Tibial nerve (tissue), 4 donors: ENCODE measurements around the gene CADPS. TPM values are rescaled to one million over a fixed set of nuclear protein-coding genes. Genes with fewer than 3 reads are reported as not detected.

Experiments
- DNase-seq, 2 donors: peaks; one replicate each; pipeline ENCODE4 v3.0.0-alpha.2; 2019; ENCODE audit warnings: low spot score in 2 of 2
- H3K27ac ChIP-seq, 4 donors: fragments of 200-600 bp; sonication (generic) in 3 of 4; one replicate each; pipeline ENCODE4 v1.5.1; 2017 to 2019; ENCODE audit warnings: mild to moderate bottlenecking in 1 of 4
- H3K27me3 ChIP-seq, 2 donors: fragments of 200-600 bp; sonication (generic) in 1 of 2; one replicate each; pipeline versions ENCODE4 v1.5.1 to v1.6.0; 2017 to 2019
- H3K36me3 ChIP-seq, 3 donors: fragments of 200-600 bp; sonication (generic); one replicate each; pipeline ENCODE4 v1.5.1; 2018 to 2019
- H3K4me1 ChIP-seq, 4 donors: fragments of 200-600 bp; sonication (generic) in 3 of 4; one replicate each; pipeline ENCODE4 v1.5.1; 2017 to 2019
- H3K4me3 ChIP-seq, 4 donors: fragments of 200-600 bp; sonication (generic) in 3 of 4; one replicate each; pipeline ENCODE4 v1.5.1; 2017 to 2019; ENCODE audit warnings: mild to moderate bottlenecking in 1 of 4, moderate library complexity in 1 of 4
- H3K9me3 ChIP-seq, 4 donors: fragments of 200-600 bp; sonication (generic) in 3 of 4; one replicate each; pipeline ENCODE4 v1.5.1; 2017 to 2019
- CTCF ChIP-seq, 5 experiments: fragments of 200-600 bp in 3 of 5; fragments of 450-650 bp in 2 of 5; sonication (generic) in 3 of 5; IDR thresholded peaks; one replicate each; pipeline ENCODE4 v1.5.1; 2016 to 2019; ENCODE audit warnings: antibody characterized with exemption in 5 of 5, mild to moderate bottlenecking in 3 of 5, moderate library complexity in 2 of 5
- EP300 ChIP-seq, 2 donors: sonication (generic); formaldehyde crosslinking; IDR thresholded peaks; one replicate each; pipeline ENCODE4 v1.6.1; 2017; ENCODE audit warnings: antibody characterized with exemption in 2 of 2, mild to moderate bottlenecking in 1 of 2
- POLR2A ChIP-seq, 2 donors: fragments of 450-650 bp; IDR thresholded peaks; one replicate each; pipeline ENCODE4 v1.6.1; 2017; ENCODE audit warnings: antibody characterized with exemption in 2 of 2, mild to moderate bottlenecking in 2 of 2, moderate library complexity in 2 of 2
- WGBS, 2 donors: methylation state at CpG; one replicate each; pipeline ENCODE4 v1.1.5; 2018; 5-methylcytosine and 5-hydroxymethylcytosine counted together
- total RNA-seq, 4 donors: library from RNA; depleted of rRNA; stranded (reverse); fragments of >200 nt; gene quantifications; one replicate each; pipeline ENCODE4 v1.1.0, GENCODE V29; 2016

The CADPS gene
- total RNA-seq, 4 donors from 2014 or later: 16.2 to 16.7 TPM; not detected in 2

- Histone ChIP-seq H3K4me3 (no peak overlapping the region), H3K27me3 (no peaks in the 10 kb centered on the region), H3K4me1 (no peaks in the 10 kb centered on the region), H3K27ac (no peak overlapping the region), H3K36me3 (no peaks in the 10 kb centered on the region), H3K9me3 (no peaks in the 10 kb centered on the region)
- no peak for DNase-seq
- TF ChIP-seq POLR2A (IDR thresholded peaks at IDR 0.05) (no peak), CTCF (IDR thresholded peaks at IDR 0.05) (no peak), EP300 (IDR thresholded peaks at IDR 0.05) (no peak)
- WGBS, 2 donors: 77 to 82% methylated on average over 5 of the region's 5 CpGs
These were observed 70.1 kb downstream of the CADPS start for GRCh38 chr3:62805106-62805505.

DNA sequence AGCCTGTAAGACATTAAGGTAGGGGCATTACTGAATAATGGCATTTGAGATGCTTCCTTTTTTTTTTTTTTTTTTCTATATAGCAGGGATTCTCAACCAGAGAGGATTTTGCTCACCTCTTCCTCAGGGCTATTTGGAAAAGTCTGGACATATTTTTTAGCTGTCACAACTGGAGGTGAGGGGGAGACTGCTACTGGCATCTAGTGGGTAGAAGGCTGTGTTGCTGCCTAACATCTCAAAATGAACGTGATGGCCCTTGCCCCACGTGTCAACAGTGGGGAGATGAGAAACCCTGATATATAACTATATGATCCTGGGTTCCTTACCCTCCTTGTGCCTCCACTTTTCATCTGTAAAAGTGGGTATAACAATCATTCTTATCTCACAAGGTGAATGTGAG lies 71.9 kb downstream of the CADPS start:
- DNase-seq: no peak
- 47 to 58% methylated on average over 2 of the region's 2 CpGs for WGBS, 2 donors
- H3K9me3 ChIP-seq: no peaks in the 10 kb centered on the region

GRCh38 chr3:62798000-62798399 lies 77.2 kb downstream of the CADPS start:
- H3K4me3 ChIP-seq: no peak overlapping the region
- H3K9me3 ChIP-seq: no peaks in the 10 kb centered on the region
- no peak for DNase-seq
- H3K27ac ChIP-seq: no peak overlapping the region
- no peaks in the 10 kb centered on the region for H3K36me3 ChIP-seq
- WGBS, 2 donors: 53 to 67% methylated on average over 3 of the region's 3 CpGs
- TF ChIP-seq POLR2A (IDR thresholded peaks at IDR 0.05) (no peak), EP300 (IDR thresholded peaks at IDR 0.05) (no peak), CTCF (IDR thresholded peaks at IDR 0.05) (no peak)
- H3K4me1 ChIP-seq: no peaks in the 10 kb centered on the region
- H3K27me3 ChIP-seq: no peaks in the 10 kb centered on the region

More for the DNA sequence above, 71.9 kb downstream of the CADPS start:
- Histone ChIP-seq H3K27me3 (no peaks in the 10 kb centered on the region), H3K4me3 (no peak overlapping the region), H3K4me1 (no peaks in the 10 kb centered on the region), H3K27ac (no peak overlapping the region), H3K36me3 (no peaks in the 10 kb centered on the region)
- no peak for TF ChIP-seq CTCF (IDR thresholded peaks at IDR 0.05)
- TF ChIP-seq POLR2A (IDR thresholded peaks at IDR 0.05): no peak
- TF ChIP-seq EP300 (IDR thresholded peaks at IDR 0.05): no peak

GRCh38 chr3:62797132-62797531 lies 78.1 kb downstream of the CADPS start:
- Histone ChIP-seq H3K9me3 (no peaks in the 10 kb centered on the region), H3K27me3 (no peaks in the 10 kb centered on the region), H3K4me1 (no peaks in the 10 kb centered on the region), H3K4me3 (no peak overlapping the region), H3K36me3 (no peaks in the 10 kb centered on the region), H3K27ac (no peak overlapping the region)
- DNase-seq: no peak
- TF ChIP-seq CTCF (IDR thresholded peaks at IDR 0.05) (no peak), EP300 (IDR thresholded peaks at IDR 0.05) (no peak), POLR2A (IDR thresholded peaks at IDR 0.05) (no peak)
- 36 to 68% methylated on average over 2 to 3 of the region's 3 CpGs for WGBS, 2 donors

GRCh38 chr3:62795978-62796657 lies 79.1 kb downstream of the CADPS start:
- H3K27me3 ChIP-seq: no peaks in the 10 kb centered on the region
- H3K4me3 ChIP-seq: no peak overlapping the region
- no peak overlapping the region for H3K27ac ChIP-seq
- 78 to 83% methylated on average over 2 of the region's 2 CpGs for WGBS, 2 donors
- H3K4me1 ChIP-seq: no peaks in the 10 kb centered on the region
- no peaks in the 10 kb centered on the region for H3K36me3 ChIP-seq
- no peaks in the 10 kb centered on the region for H3K9me3 ChIP-seq
- TF ChIP-seq POLR2A (IDR thresholded peaks at IDR 0.05) (no peak), EP300 (IDR thresholded peaks at IDR 0.05) (no peak), CTCF (IDR thresholded peaks at IDR 0.05) (no peak)
- DNase-seq: no peak
